T-helper 2 cell treated with Interferon-gamma antibody and Interleukin-4, amounts not matched to agents 5 μg/mL and 100 μg/mL, for 36 hours (primary cell): ENCODE measurements around the gene ZSCAN20.
A peak's percentile ranks its signal among the peaks of the same experiment; 100 is the strongest.

ENCODE experiments used
- DNase-seq: peaks from one replicate; pipeline ENCODE4 v3.0.0; 2021; ENCODE audit warnings: low spot score
- H3K27ac Mint-ChIP-seq: one replicate; pipeline ENCODE4 v1.8.0; 2021; ENCODE audit warnings: mild to moderate bottlenecking, mixed read lengths
- H3K27me3 Mint-ChIP-seq: one replicate; pipeline ENCODE4 v1.8.0; 2021; ENCODE audit warnings: low read depth, mixed read lengths
- H3K36me3 Mint-ChIP-seq: one replicate; pipeline ENCODE4 v1.8.0; 2021; ENCODE audit warnings: low read depth, mixed read lengths
- H3K4me1 Mint-ChIP-seq: one replicate; pipeline ENCODE4 v1.8.0; 2021; ENCODE audit warnings: low read depth, mixed read lengths
- H3K4me3 Mint-ChIP-seq: one replicate; pipeline ENCODE4 v1.8.0; 2022; ENCODE audit warnings: mild to moderate bottlenecking, moderate library complexity, mixed read lengths
- H3K9me3 Mint-ChIP-seq: one replicate; pipeline ENCODE4 v1.8.0; 2021; ENCODE audit warnings: mixed read lengths

ZSCAN20 gene

GRCh38 chr1:33472269-33472980 lies at the start of gene ZSCAN20:
TSS of gene ZSCAN20 (plus strand) at chr1:33472645. CDS start at chr1:33479289, 6,644 bp downstream.
- peak within 1 kb of the TSS; percentile 89 for H3K4me3 Mint-ChIP-seq
- H3K36me3 Mint-ChIP-seq: no peaks in the 10 kb centered on the region
- H3K4me1 Mint-ChIP-seq: peaks cover 28% of the 10 kb centered on the region
- H3K27ac Mint-ChIP-seq: peak within 1 kb of the TSS; percentile 58
- H3K27me3 Mint-ChIP-seq: no peaks in the 10 kb centered on the region
- DNase-seq: peak; percentile 88
- H3K9me3 Mint-ChIP-seq: no peaks in the 10 kb centered on the region

DNA sequence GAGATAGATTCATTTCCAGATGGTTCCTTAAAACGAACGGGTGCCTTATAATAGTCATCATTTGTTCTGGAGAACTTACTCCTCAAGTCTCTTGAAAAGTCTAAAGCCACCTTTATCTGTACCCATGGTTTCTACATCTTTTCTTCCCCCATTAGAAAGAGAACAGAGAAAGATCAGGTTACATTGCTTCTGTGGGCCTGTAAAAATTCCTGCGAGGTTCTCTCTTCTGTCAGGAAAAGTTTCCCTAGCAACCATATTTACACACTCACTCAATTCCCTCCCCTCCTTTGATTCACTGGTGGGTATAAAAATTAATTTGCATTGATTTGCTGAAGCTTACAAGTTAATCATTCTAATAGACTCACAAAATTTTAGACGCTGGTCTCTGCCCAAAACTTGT lies 48.2 kb upstream of the ZSCAN20 start:
- Mint-ChIP-seq H3K4me1 (no peaks in the 10 kb centered on the region), H3K36me3 (no peaks in the 10 kb centered on the region), H3K27me3 (peaks cover 43% of the 10 kb centered on the region), H3K9me3 (no peaks in the 10 kb centered on the region), H3K27ac (no peak overlapping the region), H3K4me3 (no peak overlapping the region)
- DNase-seq: no peak

DNA sequence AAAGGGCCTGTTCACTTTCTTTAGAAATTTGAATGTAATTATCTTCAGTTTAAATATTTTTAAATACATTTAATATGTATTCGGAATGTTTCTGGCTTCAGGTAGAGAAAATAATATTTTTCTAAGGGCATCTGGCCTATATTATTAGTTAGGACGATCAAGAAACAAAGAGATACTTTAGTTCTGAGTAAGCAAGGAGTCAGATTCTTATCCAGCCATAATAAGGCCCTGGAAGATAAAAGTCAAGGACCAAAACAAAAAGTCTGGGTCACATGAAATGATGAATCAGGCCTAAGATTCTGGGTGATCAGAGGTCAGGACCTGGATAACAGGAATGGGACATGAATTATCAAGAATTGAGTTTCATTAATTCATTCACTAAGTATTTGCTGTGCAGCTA lies 47.8 kb upstream of the ZSCAN20 start:
- peaks cover 40% of the 10 kb centered on the region for H3K27me3 Mint-ChIP-seq
- H3K9me3 Mint-ChIP-seq: no peaks in the 10 kb centered on the region
- DNase-seq: no peak
- H3K36me3 Mint-ChIP-seq: no peaks in the 10 kb centered on the region
- no peak overlapping the region for H3K4me3 Mint-ChIP-seq
- no peak overlapping the region for H3K27ac Mint-ChIP-seq
- no peaks in the 10 kb centered on the region for H3K4me1 Mint-ChIP-seq

GRCh38 chr1:33425900-33426299 lies 46.5 kb upstream of the ZSCAN20 start:
- Mint-ChIP-seq H3K36me3 (no peaks in the 10 kb centered on the region), H3K9me3 (no peaks in the 10 kb centered on the region)

GRCh38 chr1:33426916-33427315 lies 45.5 kb upstream of the ZSCAN20 start:
- no peaks in the 10 kb centered on the region for H3K9me3 Mint-ChIP-seq
- no peak for DNase-seq
- H3K27me3 Mint-ChIP-seq: peaks cover 36% of the 10 kb centered on the region
- peaks cover 4% of the 10 kb centered on the region for H3K4me1 Mint-ChIP-seq
- no peak overlapping the region for H3K4me3 Mint-ChIP-seq
- no peaks in the 10 kb centered on the region for H3K36me3 Mint-ChIP-seq
- H3K27ac Mint-ChIP-seq: no peak overlapping the region

More at GRCh38 chr1:33425900-33426299, 46.5 kb upstream of the ZSCAN20 start:
- no peak overlapping the region for H3K27ac Mint-ChIP-seq
- H3K27me3 Mint-ChIP-seq: peaks cover 37% of the 10 kb centered on the region
- peaks cover 1% of the 10 kb centered on the region for H3K4me1 Mint-ChIP-seq
- no peak for DNase-seq
- no peak overlapping the region for H3K4me3 Mint-ChIP-seq

DNA sequence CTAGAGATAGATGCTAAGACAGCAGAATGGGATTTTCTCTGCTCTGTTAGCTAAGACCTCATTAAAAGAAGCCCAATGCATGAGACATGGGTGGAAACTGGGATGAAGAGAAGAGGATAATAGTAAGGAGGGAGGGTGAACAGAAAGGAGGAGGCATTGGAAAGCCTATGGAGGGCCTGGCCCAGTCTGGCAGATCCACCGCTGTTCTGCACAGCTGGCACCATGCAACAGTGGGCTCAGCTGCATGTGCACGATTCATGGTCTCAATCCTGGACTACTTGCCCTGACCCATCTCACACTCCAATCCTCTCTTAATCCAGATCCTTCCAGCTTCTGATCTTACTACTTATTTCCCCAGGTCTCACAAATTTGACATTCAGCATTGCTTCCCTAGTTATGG lies 43.8 kb upstream of the ZSCAN20 start:
- Mint-ChIP-seq H3K27me3 (peaks cover 34% of the 10 kb centered on the region), H3K4me1 (peaks cover 4% of the 10 kb centered on the region), H3K9me3 (no peaks in the 10 kb centered on the region), H3K36me3 (no peaks in the 10 kb centered on the region), H3K4me3 (no peak overlapping the region), H3K27ac (no peak overlapping the region)
- DNase-seq: no peak

GRCh38 chr1:33429332-33429731 lies 43.1 kb upstream of the ZSCAN20 start:
- Mint-ChIP-seq H3K36me3 (no peaks in the 10 kb centered on the region), H3K4me1 (peaks cover 4% of the 10 kb centered on the region), H3K4me3 (no peak overlapping the region), H3K9me3 (no peaks in the 10 kb centered on the region), H3K27ac (no peak overlapping the region), H3K27me3 (peaks cover 34% of the 10 kb centered on the region)
- no peak for DNase-seq

DNA sequence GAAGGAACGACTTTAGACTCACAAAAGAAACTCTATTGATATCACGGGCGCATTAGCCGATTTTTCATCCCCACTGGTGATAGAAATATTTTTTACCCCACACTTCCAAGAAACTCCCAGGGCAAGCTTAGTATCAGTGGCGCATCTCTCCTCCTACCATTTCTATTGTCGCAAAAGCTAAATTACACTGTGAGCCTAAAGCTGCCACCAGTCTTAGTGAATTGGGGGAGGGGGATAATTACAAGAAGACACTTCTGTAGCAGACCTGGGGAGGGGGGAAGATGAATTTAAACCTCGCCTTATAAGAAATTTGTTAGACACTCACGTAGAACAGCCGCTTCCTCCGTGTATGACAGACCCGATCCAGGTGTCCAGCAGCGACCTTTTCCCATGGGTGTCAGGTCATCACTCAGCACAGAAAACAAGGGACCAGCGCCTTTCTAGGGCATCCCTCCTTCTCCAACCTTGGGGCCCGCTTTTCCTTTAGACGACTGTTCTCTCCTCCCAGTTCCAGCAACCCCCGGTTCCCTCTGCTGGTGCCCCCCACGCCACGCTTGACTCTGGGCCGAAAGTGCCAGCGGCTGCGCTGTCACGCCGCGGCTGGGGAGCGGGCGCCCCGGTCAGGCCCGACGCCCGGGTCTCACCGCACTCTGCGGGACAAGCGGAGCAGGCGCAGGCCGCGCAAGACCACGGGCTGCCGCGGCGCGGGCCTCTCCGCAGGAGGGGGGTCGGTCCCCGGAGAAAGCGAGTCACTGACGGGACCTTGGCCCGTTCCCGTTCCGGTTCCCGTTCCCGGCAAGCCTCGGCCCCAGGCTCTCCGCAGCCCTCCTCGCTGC lies 42.4 kb upstream of the ZSCAN20 start:
- peak overlapping the region; percentile 51 for H3K4me3 Mint-ChIP-seq
- H3K27me3 Mint-ChIP-seq: peaks cover 32% of the 10 kb centered on the region
- no peak for DNase-seq
- H3K27ac Mint-ChIP-seq: no peak overlapping the region
- peaks cover 4% of the 10 kb centered on the region for H3K4me1 Mint-ChIP-seq
- no peaks in the 10 kb centered on the region for H3K9me3 Mint-ChIP-seq
- no peaks in the 10 kb centered on the region for H3K36me3 Mint-ChIP-seq

DNA sequence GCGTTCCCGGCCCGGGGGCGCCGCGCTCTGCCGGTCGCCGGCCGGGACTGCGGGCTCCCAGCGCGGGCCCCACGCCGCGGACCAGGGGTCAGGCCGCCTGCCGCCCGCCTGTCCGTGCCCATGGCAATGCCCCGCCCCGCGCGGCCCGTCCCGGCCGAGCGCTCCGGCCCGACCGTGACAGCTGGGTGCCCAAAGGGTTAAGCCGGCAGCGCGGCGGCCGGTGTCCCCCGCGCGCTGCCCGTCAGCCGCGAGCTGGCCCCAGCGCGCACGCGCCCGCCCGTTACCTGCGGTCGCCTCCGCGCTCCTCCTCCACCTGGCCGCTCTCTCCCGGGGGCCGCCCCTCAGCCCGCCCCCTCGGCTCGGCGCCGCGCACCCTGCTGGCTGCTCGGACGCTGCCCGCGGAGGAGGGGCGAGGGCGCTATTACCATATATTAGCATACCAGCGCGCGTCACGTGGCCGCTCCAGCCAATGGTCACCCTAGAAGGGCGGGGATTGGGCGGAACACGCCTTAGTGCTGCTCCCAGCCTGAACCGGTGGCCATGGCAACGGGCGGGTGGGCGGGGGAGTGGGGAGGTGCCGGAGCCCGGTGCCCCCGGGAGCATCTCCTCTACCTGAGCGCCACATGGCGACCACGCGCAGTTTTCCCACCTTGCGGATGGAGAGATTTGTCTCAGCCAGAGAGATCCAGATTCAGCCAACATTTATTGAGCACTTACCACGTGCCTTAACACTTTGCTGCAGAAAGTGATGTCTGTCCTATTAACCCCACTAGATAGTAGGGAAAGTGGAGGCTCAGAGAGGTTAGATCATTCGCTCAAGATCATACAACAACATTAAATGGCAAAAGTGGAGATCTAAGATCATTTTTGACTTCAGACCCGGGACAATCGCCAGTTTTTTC lies 41.5 kb upstream of the ZSCAN20 start, which contains the start of gene PHC2:
TSS of gene PHC2 (minus strand) at position 404 of the 902 bp plus-strand sequence. CDS start 55,556 bp downstream, outside the sequence.
- Mint-ChIP-seq H3K9me3 (no peaks in the 10 kb centered on the region), H3K27ac (no peak within 1 kb of the TSS), H3K27me3 (peaks cover 31% of the 10 kb centered on the region), H3K4me3 (peak within 1 kb of the TSS; percentile 51), H3K4me1 (peaks cover 4% of the 10 kb centered on the region), H3K36me3 (no peaks in the 10 kb centered on the region)
- peak; percentile 84 for DNase-seq

GRCh38 chr1:33433509-33434362 lies 38.7 kb upstream of the ZSCAN20 start:
- DNase-seq: no peak
- Mint-ChIP-seq H3K4me3 (no peak overlapping the region), H3K36me3 (no peaks in the 10 kb centered on the region)

DNA sequence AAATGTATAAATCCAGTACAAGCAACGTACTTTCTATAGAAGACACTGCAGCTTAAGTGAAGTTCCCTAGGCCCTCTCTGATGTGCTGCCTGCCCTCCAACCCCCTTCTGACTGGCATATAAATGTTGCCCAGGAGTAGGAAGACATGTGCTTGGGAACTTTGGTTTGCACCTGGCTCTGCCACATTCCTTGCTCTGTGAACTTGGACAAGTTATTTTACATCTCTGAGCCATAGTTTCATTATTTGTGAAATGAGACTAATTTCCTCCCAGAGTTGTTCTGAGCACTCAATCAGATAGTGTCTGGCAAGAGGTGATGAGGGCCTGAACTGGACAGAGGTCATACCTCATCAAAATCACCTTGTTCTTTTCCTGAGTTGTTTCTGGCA lies 38.1 kb upstream of the ZSCAN20 start:
- H3K27ac Mint-ChIP-seq: no peak overlapping the region
- peaks cover 45% of the 10 kb centered on the region for H3K27me3 Mint-ChIP-seq
- no peaks in the 10 kb centered on the region for H3K36me3 Mint-ChIP-seq
- DNase-seq: no peak
- no peak overlapping the region for H3K4me3 Mint-ChIP-seq
- peaks cover 4% of the 10 kb centered on the region for H3K4me1 Mint-ChIP-seq
- H3K9me3 Mint-ChIP-seq: no peaks in the 10 kb centered on the region

More at GRCh38 chr1:33433509-33434362, 38.7 kb upstream of the ZSCAN20 start:
- no peak overlapping the region for H3K27ac Mint-ChIP-seq
- H3K4me1 Mint-ChIP-seq: peaks cover 4% of the 10 kb centered on the region
- peaks cover 41% of the 10 kb centered on the region for H3K27me3 Mint-ChIP-seq
- H3K9me3 Mint-ChIP-seq: no peaks in the 10 kb centered on the region

GRCh38 chr1:33435096-33435820 lies 37.2 kb upstream of the ZSCAN20 start:
- H3K27ac Mint-ChIP-seq: no peak overlapping the region
- no peak for DNase-seq
- no peaks in the 10 kb centered on the region for H3K9me3 Mint-ChIP-seq
- peaks cover 3% of the 10 kb centered on the region for H3K4me1 Mint-ChIP-seq
- no peaks in the 10 kb centered on the region for H3K36me3 Mint-ChIP-seq
- H3K4me3 Mint-ChIP-seq: no peak overlapping the region
- H3K27me3 Mint-ChIP-seq: peaks cover 50% of the 10 kb centered on the region
